GM12864 (cell line): ENCODE results near the gene UBL4A.

Experiments used
- DNase-seq: peaks from one replicate; pipeline ENCODE4 v3.0.0-alpha.2; 2011; ENCODE audit warnings: low read depth
- H3K4me3 ChIP-seq: 2 replicates; pipeline ENCODE4 v1.5.1; 2011; ENCODE audit warnings: mild to moderate bottlenecking, low read depth, low read length, control low read depth
- TF ChIP-seq, protein P1 (sequence below): IDR thresholded peaks from 2 replicates; pipeline ENCODE4 v1.5.1; 2011; ENCODE audit warnings: low read depth, mild to moderate bottlenecking, moderate library complexity, low read length, control low read depth, inconsistent platforms; ENCODE audit errors: missing control alignments

The UBL4A gene

DNA sequence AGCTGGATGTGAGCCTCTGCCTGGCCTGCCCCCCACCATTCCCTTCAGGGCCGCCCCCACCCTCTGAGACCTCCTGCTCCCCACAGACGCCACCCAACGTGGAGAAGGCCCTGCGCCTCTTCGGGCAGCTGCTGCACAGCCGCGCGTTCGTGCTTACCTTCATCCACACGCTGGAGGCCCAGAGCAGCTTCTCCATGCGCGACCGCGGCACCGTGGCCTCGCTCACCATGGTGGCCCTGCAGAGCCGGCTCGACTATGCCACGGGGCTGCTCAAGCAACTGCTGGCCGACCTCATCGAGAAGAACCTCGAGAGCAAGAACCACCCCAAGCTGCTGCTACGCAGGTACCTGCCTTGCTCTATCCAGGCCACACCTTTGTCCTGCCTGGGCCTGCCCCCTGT is 18.2 kb downstream of the UBL4A start:
- TF ChIP-seq, protein P1, sequence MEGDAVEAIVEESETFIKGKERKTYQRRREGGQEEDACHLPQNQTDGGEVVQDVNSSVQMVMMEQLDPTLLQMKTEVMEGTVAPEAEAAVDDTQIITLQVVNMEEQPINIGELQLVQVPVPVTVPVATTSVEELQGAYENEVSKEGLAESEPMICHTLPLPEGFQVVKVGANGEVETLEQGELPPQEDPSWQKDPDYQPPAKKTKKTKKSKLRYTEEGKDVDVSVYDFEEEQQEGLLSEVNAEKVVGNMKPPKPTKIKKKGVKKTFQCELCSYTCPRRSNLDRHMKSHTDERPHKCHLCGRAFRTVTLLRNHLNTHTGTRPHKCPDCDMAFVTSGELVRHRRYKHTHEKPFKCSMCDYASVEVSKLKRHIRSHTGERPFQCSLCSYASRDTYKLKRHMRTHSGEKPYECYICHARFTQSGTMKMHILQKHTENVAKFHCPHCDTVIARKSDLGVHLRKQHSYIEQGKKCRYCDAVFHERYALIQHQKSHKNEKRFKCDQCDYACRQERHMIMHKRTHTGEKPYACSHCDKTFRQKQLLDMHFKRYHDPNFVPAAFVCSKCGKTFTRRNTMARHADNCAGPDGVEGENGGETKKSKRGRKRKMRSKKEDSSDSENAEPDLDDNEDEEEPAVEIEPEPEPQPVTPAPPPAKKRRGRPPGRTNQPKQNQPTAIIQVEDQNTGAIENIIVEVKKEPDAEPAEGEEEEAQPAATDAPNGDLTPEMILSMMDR: no peak

DNA sequence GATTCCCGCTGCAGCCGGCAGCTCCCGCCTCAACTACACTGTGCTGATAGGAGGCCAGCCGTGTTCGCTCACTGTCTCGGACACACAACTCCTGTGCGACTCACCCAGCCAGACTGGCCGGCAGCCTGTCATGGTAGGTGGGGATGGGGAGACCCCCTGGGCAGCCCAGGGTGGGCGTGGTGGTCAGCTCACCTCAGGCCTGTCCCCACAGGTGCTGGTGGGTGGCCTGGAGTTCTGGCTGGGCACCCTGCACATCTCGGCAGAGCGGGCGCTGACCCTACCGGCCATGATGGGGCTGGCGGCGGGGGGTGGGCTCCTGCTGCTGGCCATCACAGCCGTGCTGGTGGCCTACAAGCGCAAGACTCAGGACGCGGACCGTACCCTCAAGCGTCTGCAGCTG is 18.9 kb downstream of the UBL4A start:
- no peak for DNase-seq
- TF ChIP-seq, protein P1: no peak
- no peak overlapping the region for H3K4me3 ChIP-seq

More for the DNA sequence above, 18.2 kb downstream of the UBL4A start:
- no peak for DNase-seq
- H3K4me3 ChIP-seq: no peak overlapping the region

DNA sequence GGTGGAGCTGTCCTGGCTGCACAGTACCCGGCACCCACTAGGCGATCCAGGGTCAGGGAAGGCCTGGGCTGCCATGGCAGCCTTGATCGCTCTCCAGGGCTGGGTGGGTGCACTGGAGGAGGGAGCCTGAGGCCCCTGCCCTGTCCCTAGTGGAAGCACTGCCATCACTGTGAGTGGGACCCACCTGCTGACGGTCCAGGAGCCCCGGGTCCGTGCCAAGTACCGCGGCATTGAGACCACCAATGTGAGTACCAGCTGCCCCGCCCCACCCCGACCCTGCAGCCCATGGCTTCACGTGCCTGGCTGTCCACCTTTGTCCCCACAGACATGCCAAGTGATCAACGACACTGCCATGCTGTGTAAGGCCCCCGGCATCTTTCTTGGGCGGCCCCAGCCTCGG is 19.5 kb downstream of the UBL4A start:
- H3K4me3 ChIP-seq: no peak overlapping the region
- TF ChIP-seq, protein P1: no peak
- no peak for DNase-seq

DNA sequence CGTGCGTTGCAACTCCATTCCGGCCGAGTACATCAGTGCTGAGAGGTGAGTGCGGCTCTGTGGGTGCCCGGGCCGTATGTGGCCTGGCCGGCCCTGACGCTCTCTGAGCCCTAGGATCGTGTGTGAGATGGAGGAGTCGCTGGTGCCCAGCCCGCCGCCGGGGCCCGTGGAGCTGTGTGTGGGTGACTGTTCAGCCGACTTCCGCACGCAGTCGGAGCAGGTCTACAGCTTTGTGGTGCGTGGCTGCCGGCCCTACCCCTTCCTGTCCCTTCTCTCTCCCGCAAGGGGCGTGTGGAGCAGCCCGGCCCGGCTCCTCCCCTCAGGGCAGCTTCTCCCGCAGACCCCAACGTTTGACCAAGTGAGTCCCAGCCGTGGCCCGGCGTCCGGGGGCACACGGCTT is 20.4 kb downstream of the UBL4A start:
- TF ChIP-seq, protein P1: no peak

DNA sequence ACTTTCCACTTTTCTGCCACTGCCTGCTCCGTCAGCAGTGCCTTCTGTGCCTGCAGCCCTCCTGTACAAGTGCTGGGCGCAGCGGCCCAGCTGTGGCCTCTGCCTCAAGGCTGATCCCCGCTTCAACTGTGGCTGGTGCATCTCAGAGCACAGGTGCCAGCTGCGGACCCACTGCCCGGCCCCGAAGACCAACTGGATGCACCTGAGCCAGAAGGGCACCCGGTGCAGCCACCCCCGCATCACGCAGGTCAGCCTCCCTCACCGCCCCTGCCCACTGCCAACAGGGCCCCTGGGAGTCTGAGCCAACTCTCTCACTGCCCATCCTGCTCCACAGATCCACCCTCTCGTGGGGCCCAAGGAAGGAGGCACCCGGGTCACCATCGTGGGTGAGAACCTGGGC is 20.8 kb downstream of the UBL4A start:
- no peak overlapping the region for H3K4me3 ChIP-seq
- no peak for DNase-seq
- TF ChIP-seq, protein P1: no peak

More for the DNA sequence above, 20.4 kb downstream of the UBL4A start:
- DNase-seq: no peak
- H3K4me3 ChIP-seq: no peak overlapping the region

DNA sequence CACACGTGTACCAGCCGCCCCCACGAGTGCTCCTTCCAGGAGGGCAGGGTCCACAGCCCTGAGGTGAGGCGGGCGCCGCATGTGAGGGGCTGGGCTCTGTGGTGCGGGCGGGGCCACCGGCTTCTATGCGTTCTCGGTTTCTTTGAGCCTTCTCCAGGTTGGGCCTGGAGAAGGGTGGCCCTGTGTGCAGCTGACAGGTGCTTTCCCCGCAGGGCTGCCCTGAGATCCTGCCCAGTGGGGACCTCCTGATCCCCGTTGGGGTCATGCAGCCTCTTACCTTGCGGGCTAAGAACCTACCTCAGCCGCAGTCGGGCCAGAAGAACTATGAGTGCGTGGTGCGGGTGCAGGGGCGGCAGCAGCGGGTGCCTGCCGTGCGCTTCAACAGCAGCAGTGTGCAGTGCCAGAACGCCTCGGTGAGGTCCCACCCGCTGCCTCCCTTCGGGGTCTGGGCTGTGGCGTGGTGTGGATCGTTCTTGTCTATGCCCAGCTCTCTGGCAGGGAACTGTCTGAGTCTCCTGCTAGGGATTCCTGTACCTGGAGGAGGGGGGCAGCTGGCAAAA is 21.5 kb downstream of the UBL4A start:
- no peak for DNase-seq
- H3K4me3 ChIP-seq: no peak overlapping the region
- TF ChIP-seq, protein P1: no peak

DNA sequence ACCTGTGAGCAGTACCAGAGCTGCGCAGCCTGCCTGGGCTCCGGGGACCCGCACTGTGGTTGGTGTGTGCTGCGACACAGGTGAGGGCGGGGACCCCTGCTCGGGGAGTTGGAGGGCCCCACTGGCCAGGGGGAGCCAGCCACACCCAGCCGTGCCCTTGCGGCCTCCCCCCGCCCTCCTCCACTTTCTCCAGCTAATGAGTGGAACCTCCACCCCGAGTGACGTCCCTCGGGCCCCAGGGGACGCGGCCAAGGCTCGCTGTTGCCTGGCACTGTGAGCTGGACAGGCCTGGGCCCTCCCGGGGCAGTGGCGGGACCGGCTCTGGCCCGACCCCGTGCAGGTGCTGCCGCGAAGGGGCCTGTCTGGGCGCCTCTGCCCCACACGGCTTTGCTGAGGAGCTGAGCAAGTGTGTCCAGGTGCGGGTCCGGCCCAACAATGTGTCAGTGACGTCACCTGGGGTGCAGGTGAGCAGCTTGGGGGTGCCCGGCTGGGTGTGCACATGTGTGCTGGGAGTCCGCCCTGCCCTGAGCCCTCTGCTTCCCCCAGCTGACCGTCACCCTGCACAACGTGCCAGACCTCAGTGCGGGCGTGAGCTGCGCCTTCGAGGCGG is 22.7 kb downstream of the UBL4A start:
- H3K4me3 ChIP-seq: no peak overlapping the region
- TF ChIP-seq, protein P1: no peak
- DNase-seq: no peak
